Measurements from ENCODE around the gene TMPRSS3. TPM values are rescaled to one million over a fixed set of nuclear protein-coding genes. Genes with fewer than 3 reads are reported as not detected.

TMPRSS3 gene
- total and polyA plus RNA-seq, 7 experiments from 2014 or later = 0.11 to 7.6 (median 1.5) TPM

- Mint-ChIP-seq H3K4me3 (no peak overlapping the region), H3K27me3 (no peaks in the 10 kb centered on the region), H3K4me1 (peaks cover 6 to 29% (median 25%) of the 10 kb centered on the region in 7 donors), H3K9me3 (peaks cover 0 to 19% (median 13%) of the 10 kb centered on the region in 11 donors), H3K27ac (peak overlapping the region in 2 of 9 donors; percentile 29 to 71), H3K36me3 (peaks cover 3 to 25% (median 8%) of the 10 kb centered on the region in 5 donors)
- peaks cover 0 to 14% of the 10 kb centered on the region in 2 donors for H3K4me1 ChIP-seq (ENCODE audit: control insufficient read depth in 2 of 2, insufficient read depth in 2 of 2, low read length in 2 of 2)
- H3K27me3 ChIP-seq (ENCODE audit: control insufficient read depth in 2 of 2, insufficient read depth in 2 of 2, low read length in 2 of 2) = no peaks in the 10 kb centered on the region
- H3K27ac ChIP-seq (ENCODE audit: low read depth, low read length) = no peak overlapping the region
- intact Hi-C loops (cut with micrococcal nuclease) = loop anchor here in 1 of 2 donors (1.0 to 5.0 kb wide), 6 partner anchors 22 to 236 kb away; partner anchors contain the start of gene UBASH3A
- peaks cover 0 to 13% (median 6%) of the 10 kb centered on the region in 3 experiments for H3K9me3 ChIP-seq (ENCODE audit: control insufficient read depth in 2 of 3, low read length in 3 of 3)
- no peak overlapping the region for H3K4me3 ChIP-seq (ENCODE audit: low read length)
- no peaks in the 10 kb centered on the region for H3K36me3 ChIP-seq (ENCODE audit: control insufficient read depth in 2 of 3, insufficient read depth in 3 of 3, low read length in 3 of 3)
- ATAC-seq = peak; percentile 77
- CTCF ChIA-PET = interaction anchor here (0.7 to 2.9 kb wide), 19 partner anchors 11 to 432 kb away, joined by 3 to 18 read pairs (median 3); partner anchors contain the start of gene UBASH3A
- peak in 4 of 9 donors; percentile 22 to 41 (median 29) for DNase-seq
- POLR2A ChIA-PET = interaction anchor here (0.6 to 2.8 kb wide), 8 partner anchors 12 to 189 kb away, joined by 3 to 10 read pairs (median 4); partner anchors contain the start of gene UBASH3A
Measured at GRCh38 chr21:42381347-42381984, 14.4 kb downstream of the TMPRSS3 start.

GRCh38 chr21:42379426-42380215 is 16.2 kb downstream of the TMPRSS3 start:
- H3K4me3 ChIP-seq (ENCODE audit: low read length) = no peak overlapping the region
- H3K9me3 Mint-ChIP-seq = peaks cover 0 to 17% (median 12%) of the 10 kb centered on the region in 11 donors
- no peak overlapping the region for H3K4me3 Mint-ChIP-seq
- H3K4me1 ChIP-seq (ENCODE audit: control insufficient read depth in 2 of 2, insufficient read depth in 2 of 2, low read length in 2 of 2) = peaks cover 0 to 7% of the 10 kb centered on the region in 2 donors
- no peaks in the 10 kb centered on the region for H3K27me3 Mint-ChIP-seq
- DNase-seq (no peak), ATAC-seq (no peak)
- no peak overlapping the region for H3K27ac ChIP-seq (ENCODE audit: low read depth, low read length)
- no peak overlapping the region for H3K27ac Mint-ChIP-seq
- POLR2A ChIA-PET = no interaction called here
- peaks cover 3 to 21% (median 8%) of the 10 kb centered on the region in 5 donors for H3K36me3 Mint-ChIP-seq
- H3K36me3 ChIP-seq (ENCODE audit: control insufficient read depth in 2 of 3, insufficient read depth in 3 of 3, low read length in 3 of 3) = no peaks in the 10 kb centered on the region
- no peaks in the 10 kb centered on the region for H3K27me3 ChIP-seq (ENCODE audit: control insufficient read depth in 2 of 2, insufficient read depth in 2 of 2, low read length in 2 of 2)
- H3K4me1 Mint-ChIP-seq = peaks cover 0 to 18% (median 11%) of the 10 kb centered on the region in 7 donors
- intact Hi-C loops (cut with micrococcal nuclease) = loop anchor here in 1 of 2 donors (2.0 to 5.0 kb wide), 2 partner anchors 38 to 71 kb away; no protein-coding TSS in a partner anchor
- H3K9me3 ChIP-seq (ENCODE audit: control insufficient read depth in 2 of 3, low read length in 3 of 3) = peaks cover 0 to 13% (median 6%) of the 10 kb centered on the region in 3 experiments
- CTCF ChIA-PET = interaction anchor here (1.9 kb wide), 1 partner anchor 24 kb away, joined by 5 read pairs; the partner anchor contains the start of gene UBASH3A

GRCh38 chr21:42378418-42378817 is 17.4 kb downstream of the TMPRSS3 start:
- Mint-ChIP-seq H3K4me1 (peaks cover 0 to 18% (median 5%) of the 10 kb centered on the region in 7 donors), H3K4me3 (no peak overlapping the region), H3K36me3 (peaks cover 3 to 18% (median 8%) of the 10 kb centered on the region in 5 donors), H3K27me3 (peaks cover 0 to 4% (median 0%) of the 10 kb centered on the region in 5 donors), H3K9me3 (peaks cover 0 to 17% (median 12%) of the 10 kb centered on the region in 11 donors), H3K27ac (no peak overlapping the region)
- DNase-seq (no peak), ATAC-seq (no peak)
- H3K4me3 ChIP-seq (ENCODE audit: low read length) = no peak overlapping the region
- H3K36me3 ChIP-seq (ENCODE audit: control insufficient read depth in 2 of 3, insufficient read depth in 3 of 3, low read length in 3 of 3) = no peaks in the 10 kb centered on the region
- H3K27me3 ChIP-seq (ENCODE audit: control insufficient read depth in 2 of 2, insufficient read depth in 2 of 2, low read length in 2 of 2) = no peaks in the 10 kb centered on the region
- ChIA-PET CTCF (interaction anchor here (1.9 kb wide), 1 partner anchor 25 kb away, joined by 5 read pairs; the partner anchor contains the start of gene UBASH3A), POLR2A (no interaction called here)
- H3K27ac ChIP-seq (ENCODE audit: low read depth, low read length) = no peak overlapping the region
- intact Hi-C loops (cut with micrococcal nuclease) = no loop called here
- H3K9me3 ChIP-seq (ENCODE audit: control insufficient read depth in 2 of 3, low read length in 3 of 3) = peaks cover 0 to 13% (median 6%) of the 10 kb centered on the region in 3 experiments
- no peaks in the 10 kb centered on the region for H3K4me1 ChIP-seq (ENCODE audit: control insufficient read depth in 2 of 2, insufficient read depth in 2 of 2, low read length in 2 of 2)

- H3K27me3 Mint-ChIP-seq = peaks cover 0 to 4% (median 0%) of the 10 kb centered on the region in 5 donors
- H3K4me1 ChIP-seq (ENCODE audit: control insufficient read depth in 2 of 2, insufficient read depth in 2 of 2, low read length in 2 of 2) = no peaks in the 10 kb centered on the region
- peaks cover 0 to 13% (median 6%) of the 10 kb centered on the region in 3 experiments for H3K9me3 ChIP-seq (ENCODE audit: control insufficient read depth in 2 of 3, low read length in 3 of 3)
- H3K4me1 Mint-ChIP-seq = peaks cover 0 to 23% (median 5%) of the 10 kb centered on the region in 7 donors
- H3K27me3 ChIP-seq (ENCODE audit: control insufficient read depth in 2 of 2, insufficient read depth in 2 of 2, low read length in 2 of 2) = no peaks in the 10 kb centered on the region
- DNase-seq = no peak
- no peak overlapping the region for H3K27ac Mint-ChIP-seq
- no peaks in the 10 kb centered on the region for H3K36me3 ChIP-seq (ENCODE audit: control insufficient read depth in 2 of 3, insufficient read depth in 3 of 3, low read length in 3 of 3)
- H3K4me3 Mint-ChIP-seq = no peak overlapping the region
- CTCF ChIA-PET = interaction anchor here (1.9 kb wide), 1 partner anchor 26 kb away, joined by 5 read pairs; the partner anchor contains the start of gene UBASH3A
- intact Hi-C loops (cut with micrococcal nuclease) = no loop called here
- H3K9me3 Mint-ChIP-seq = peaks cover 0 to 17% (median 12%) of the 10 kb centered on the region in 11 donors
- POLR2A ChIA-PET = no interaction called here
- H3K4me3 ChIP-seq (ENCODE audit: low read length) = no peak overlapping the region
- ATAC-seq = no peak
- no peak overlapping the region for H3K27ac ChIP-seq (ENCODE audit: low read depth, low read length)
- peaks cover 3 to 18% (median 8%) of the 10 kb centered on the region in 5 donors for H3K36me3 Mint-ChIP-seq
Measured at GRCh38 chr21:42377951-42378340, 17.9 kb downstream of the TMPRSS3 start.

GRCh38 chr21:42377211-42377950 is 18.5 kb downstream of the TMPRSS3 start:
- Mint-ChIP-seq H3K27me3 (peaks cover 0 to 4% (median 0%) of the 10 kb centered on the region in 5 donors), H3K27ac (peak overlapping the region in 2 of 9 donors; percentile 60 to 62), H3K4me3 (no peak overlapping the region), H3K36me3 (peaks cover 3 to 13% (median 6%) of the 10 kb centered on the region in 5 donors), H3K4me1 (peaks cover 0 to 21% (median 4%) of the 10 kb centered on the region in 7 donors), H3K9me3 (peaks cover 0 to 11% (median 8%) of the 10 kb centered on the region in 11 donors)
- CTCF ChIA-PET = no interaction called here
- Histone ChIP-seq H3K27me3 (ENCODE audit: control insufficient read depth in 2 of 2, insufficient read depth in 2 of 2, low read length in 2 of 2) (no peaks in the 10 kb centered on the region), H3K4me1 (ENCODE audit: control insufficient read depth in 2 of 2, insufficient read depth in 2 of 2, low read length in 2 of 2) (no peaks in the 10 kb centered on the region), H3K36me3 (ENCODE audit: control insufficient read depth in 2 of 3, insufficient read depth in 3 of 3, low read length in 3 of 3) (no peaks in the 10 kb centered on the region), H3K4me3 (ENCODE audit: low read length) (no peak overlapping the region), H3K9me3 (ENCODE audit: control insufficient read depth in 2 of 3, low read length in 3 of 3) (peaks cover 0 to 9% (median 5%) of the 10 kb centered on the region in 3 experiments), H3K27ac (ENCODE audit: low read depth, low read length) (no peak overlapping the region)
- POLR2A ChIA-PET = no interaction called here
- DNase-seq (no peak), ATAC-seq (no peak)
- intact Hi-C loops (cut with micrococcal nuclease) = no loop called here

All from naive thymus-derived CD4-positive, alpha-beta T cell (primary cell).